Neuronal stem cell (in vitro differentiated cells): Measurements from ENCODE around the gene TAF1C.
A peak's percentile ranks its signal among the peaks of the same experiment; 100 is the strongest.

Experiments used
- DNase-seq: peaks from one replicate; pipeline ENCODE4 v3.0.0-alpha.2; 2013; ENCODE audit warnings: low spot score
- H2AFZ ChIP-seq: one replicate; pipeline ENCODE4 v1.6.1; 2013; ENCODE audit warnings: mild to moderate bottlenecking, low read length, inconsistent platforms
- H2AK5ac ChIP-seq: 2 replicates; pipeline ENCODE4 v1.6.1; 2013; ENCODE audit warnings: low read depth, mild to moderate bottlenecking, inconsistent platforms, low read length, moderate library complexity, mixed read lengths
- H2BK120ac ChIP-seq: 2 replicates; pipeline ENCODE4 v1.6.1; 2013; ENCODE audit warnings: low read depth, mild to moderate bottlenecking, inconsistent platforms, low read length, moderate library complexity, mixed read lengths
- H2BK12ac ChIP-seq: one replicate; pipeline ENCODE4 v1.6.1; 2013; ENCODE audit warnings: low read length, inconsistent platforms
- H2BK15ac ChIP-seq: 2 replicates; pipeline ENCODE4 v1.6.1; 2013; ENCODE audit warnings: mild to moderate bottlenecking, low read length, inconsistent platforms, mixed read lengths
- H2BK5ac ChIP-seq: one replicate; pipeline ENCODE4 v1.6.1; 2013; ENCODE audit warnings: inconsistent platforms, mild to moderate bottlenecking, low read length, moderate library complexity
- H3K14ac ChIP-seq: one replicate; pipeline ENCODE4 v1.6.1; 2013; ENCODE audit warnings: low read length, inconsistent platforms
- H3K18ac ChIP-seq: 2 replicates; pipeline ENCODE4 v1.6.1; 2013; ENCODE audit warnings: low read length, inconsistent platforms
- H3K23ac ChIP-seq: 2 replicates; pipeline ENCODE4 v1.6.1; 2013; ENCODE audit warnings: low read depth, mild to moderate bottlenecking, mixed read lengths, low read length, inconsistent platforms; ENCODE audit not compliant: poor library complexity
- H3K27ac ChIP-seq: replicated peaks from 3 replicates; pipeline ENCODE4 v1.5.1; 2013; ENCODE audit warnings: low read length, inconsistent platforms
- H3K27me3 ChIP-seq, 3 experiments: 2 replicates each; pipeline ENCODE4 v1.6.1; 2013; ENCODE audit warnings: low read length in 3 of 3, mild to moderate bottlenecking in 2 of 3, inconsistent platforms in 1 of 3, low read depth in 1 of 3, mixed read lengths in 1 of 3, moderate library complexity in 1 of 3; ENCODE audit not compliant: control insufficient read depth in 3 of 3, insufficient read depth in 3 of 3
- H3K36me3 ChIP-seq, 2 donors: replicated peaks in 1 of 2; 2 replicates each; pipeline ENCODE4 v1.6.1; 2013; ENCODE audit warnings: low read length in 2 of 2; ENCODE audit not compliant: control insufficient read depth in 2 of 2, insufficient read depth in 2 of 2
- H3K4ac ChIP-seq: 2 replicates; pipeline ENCODE4 v1.6.1; 2013; ENCODE audit warnings: inconsistent platforms, mild to moderate bottlenecking, low read length, moderate library complexity
- H3K4me1 ChIP-seq, 2 donors: 1 replicate in 1 of 2; 2 replicates in 1 of 2; pipeline ENCODE4 v1.6.1; 2013; ENCODE audit warnings: low read length in 2 of 2, low read depth in 1 of 2; ENCODE audit not compliant: control insufficient read depth in 2 of 2, insufficient read depth in 1 of 2
- H3K4me2 ChIP-seq: one replicate; pipeline ENCODE4 v1.6.1; 2013; ENCODE audit warnings: mild to moderate bottlenecking, low read length, inconsistent platforms; ENCODE audit not compliant: insufficient read depth, poor library complexity, severe bottlenecking
- H3K4me3 ChIP-seq, 2 donors: 2 replicates each; pipeline ENCODE4 v1.5.1; 2013; ENCODE audit warnings: low read length in 2 of 2, mild to moderate bottlenecking in 2 of 2, inconsistent platforms in 1 of 2, moderate library complexity in 1 of 2
- H3K79me1 ChIP-seq: one replicate; pipeline ENCODE4 v1.6.1; 2013; ENCODE audit warnings: low read depth, mild to moderate bottlenecking, inconsistent platforms, low read length, moderate library complexity
- H3K9ac ChIP-seq: one replicate; pipeline ENCODE4 v1.6.1; 2013; ENCODE audit warnings: mild to moderate bottlenecking, low read depth, low read length, inconsistent platforms; ENCODE audit not compliant: poor library complexity
- H3K9me3 ChIP-seq, 2 donors: replicated peaks in 1 of 2; 2 replicates each; pipeline versions ENCODE3 to v1.6.1; 2013; ENCODE audit warnings: low read length in 2 of 2, mild to moderate bottlenecking in 2 of 2, inconsistent platforms in 1 of 2, low read depth in 1 of 2, mixed read lengths in 1 of 2, moderate library complexity in 1 of 2; ENCODE audit not compliant: control insufficient read depth in 2 of 2, insufficient read depth in 1 of 2
- H4K8ac ChIP-seq: one replicate; pipeline ENCODE4 v1.6.1; 2013; ENCODE audit warnings: low read depth, mild to moderate bottlenecking, inconsistent platforms, low read length, moderate library complexity
- H4K91ac ChIP-seq: one replicate; pipeline ENCODE4 v1.6.1; 2013; ENCODE audit warnings: low read length, low read depth, mild to moderate bottlenecking, inconsistent platforms; ENCODE audit not compliant: poor library complexity
- WGBS, 2 donors: extraction: QIAGEN DNeasy Blood & Tissue Kit; methylation state at CpG; one replicate each; pipeline ENCODE4 v1.1.7; 2013; ENCODE audit warnings: missing lambda C conversion rate in 2 of 2, mixed read lengths in 1 of 2; ENCODE audit not compliant: insufficient read length in 2 of 2, insufficient replicate concordance in 1 of 2; ENCODE audit errors: extremely low coverage in 2 of 2; 5-methylcytosine and 5-hydroxymethylcytosine counted together

Gene TAF1C

GRCh38 chr16:84165746-84166145 is 21.1 kb downstream of the TAF1C start:
- Histone ChIP-seq H2BK120ac (no peak overlapping the region), H4K91ac (no peak overlapping the region), H2BK15ac (no peak overlapping the region), H3K9ac (no peak overlapping the region), H3K79me1 (no peaks in the 10 kb centered on the region), H3K4me1 (no peaks in the 10 kb centered on the region), H3K4ac (no peak overlapping the region), H3K27ac (no peak overlapping the region), H2AFZ (no peak overlapping the region), H3K14ac (no peak overlapping the region), H3K27me3 (peaks cover 0 to 9% (median 0%) of the 10 kb centered on the region in 3 experiments), H3K18ac (no peak overlapping the region), H3K36me3 (no peaks in the 10 kb centered on the region), H3K4me3 (no peak overlapping the region), H4K8ac (no peak overlapping the region), H2AK5ac (no peak overlapping the region), H3K23ac (no peak overlapping the region), H2BK12ac (no peak overlapping the region), H3K4me2 (no peak overlapping the region), H2BK5ac (no peak overlapping the region), H3K9me3 (no peaks in the 10 kb centered on the region)
- no peak for DNase-seq
- WGBS, 2 donors, result no CpG with 5 or more reads among the region's 7 CpGs

- no peak overlapping the region for H4K8ac ChIP-seq
- H3K4me1 ChIP-seq, result no peaks in the 10 kb centered on the region
- peaks cover 0 to 34% (median 0%) of the 10 kb centered on the region in 3 experiments for H3K27me3 ChIP-seq
- no peak overlapping the region for H3K4me3 ChIP-seq
- no peak overlapping the region for H3K9ac ChIP-seq
- no peak overlapping the region for H2AFZ ChIP-seq
- no peak overlapping the region for H3K18ac ChIP-seq
- H2BK15ac ChIP-seq, result no peak overlapping the region
- H3K4me2 ChIP-seq, result no peak overlapping the region
- H3K9me3 ChIP-seq, result no peaks in the 10 kb centered on the region
- H4K91ac ChIP-seq, result no peak overlapping the region
- no peak overlapping the region for H2BK12ac ChIP-seq
- no peak overlapping the region for H2AK5ac ChIP-seq
- no peaks in the 10 kb centered on the region for H3K79me1 ChIP-seq
- H2BK120ac ChIP-seq, result no peak overlapping the region
- no peaks in the 10 kb centered on the region for H3K36me3 ChIP-seq
- no peak overlapping the region for H3K23ac ChIP-seq
- no peak overlapping the region for H2BK5ac ChIP-seq
- no peak overlapping the region for H3K4ac ChIP-seq
- no CpG with 5 or more reads among the region's 3 CpGs for WGBS, 2 donors
- H3K27ac ChIP-seq, result no peak overlapping the region
- no peak overlapping the region for H3K14ac ChIP-seq
- DNase-seq, result no peak
These were observed 25.1 kb downstream of the TAF1C start for GRCh38 chr16:84161801-84162200.

GRCh38 chr16:84161037-84161436 is 25.8 kb downstream of the TAF1C start:
- Histone ChIP-seq H3K4ac (no peak overlapping the region), H3K4me1 (no peaks in the 10 kb centered on the region), H2BK12ac (no peak overlapping the region), H2BK5ac (no peak overlapping the region), H3K18ac (no peak overlapping the region), H2BK15ac (no peak overlapping the region), H3K4me2 (no peak overlapping the region), H3K9me3 (no peaks in the 10 kb centered on the region), H3K79me1 (no peaks in the 10 kb centered on the region), H3K36me3 (no peaks in the 10 kb centered on the region), H3K27me3 (peaks cover 0 to 34% (median 0%) of the 10 kb centered on the region in 3 experiments), H3K4me3 (no peak overlapping the region), H2BK120ac (no peak overlapping the region), H3K14ac (no peak overlapping the region), H4K8ac (no peak overlapping the region), H2AFZ (peak overlapping the region; percentile 35), H4K91ac (no peak overlapping the region), H2AK5ac (no peak overlapping the region), H3K27ac (no peak overlapping the region), H3K23ac (no peak overlapping the region), H3K9ac (no peak overlapping the region)
- WGBS, 2 donors, result no CpG with 5 or more reads among the region's 10 CpGs
- DNase-seq, result no peak

GRCh38 chr16:84159800-84160199 is 27.1 kb downstream of the TAF1C start:
- Histone ChIP-seq H3K4ac (no peak overlapping the region), H4K91ac (no peak overlapping the region), H3K4me3 (no peak overlapping the region), H2BK5ac (no peak overlapping the region), H3K36me3 (no peaks in the 10 kb centered on the region), H3K27me3 (peaks cover 0 to 32% (median 0%) of the 10 kb centered on the region in 3 experiments), H2BK120ac (no peak overlapping the region), H2BK12ac (no peak overlapping the region), H3K27ac (no peak overlapping the region), H3K23ac (no peak overlapping the region), H3K4me2 (no peak overlapping the region), H2BK15ac (no peak overlapping the region), H4K8ac (no peak overlapping the region), H3K4me1 (no peaks in the 10 kb centered on the region), H2AFZ (no peak overlapping the region), H3K9ac (no peak overlapping the region), H2AK5ac (no peak overlapping the region), H3K18ac (no peak overlapping the region), H3K79me1 (no peaks in the 10 kb centered on the region), H3K14ac (no peak overlapping the region), H3K9me3 (no peaks in the 10 kb centered on the region)
- no peak for DNase-seq
- no CpG with 5 or more reads among the region's 1 CpG for WGBS, 2 donors
